Measurements from ENCODE around the gene B3GAT2. TPM values are rescaled to one million over a fixed set of nuclear protein-coding genes. Genes with fewer than 3 reads are reported as not detected.
A peak's percentile ranks its signal among the peaks of the same experiment; 100 is the strongest.

The B3GAT2 gene
- total and polyA plus RNA-seq, 2 of the 13 experiments (the other 11 are each of a cell fraction or from before 2014, with no cell fraction given): 0.01 to 0.02 TPM

GRCh38 chr6:70955441-70956190, 1.2 kb downstream of the B3GAT2 start (continued):
- TF ChIP-seq, protein P1, sequence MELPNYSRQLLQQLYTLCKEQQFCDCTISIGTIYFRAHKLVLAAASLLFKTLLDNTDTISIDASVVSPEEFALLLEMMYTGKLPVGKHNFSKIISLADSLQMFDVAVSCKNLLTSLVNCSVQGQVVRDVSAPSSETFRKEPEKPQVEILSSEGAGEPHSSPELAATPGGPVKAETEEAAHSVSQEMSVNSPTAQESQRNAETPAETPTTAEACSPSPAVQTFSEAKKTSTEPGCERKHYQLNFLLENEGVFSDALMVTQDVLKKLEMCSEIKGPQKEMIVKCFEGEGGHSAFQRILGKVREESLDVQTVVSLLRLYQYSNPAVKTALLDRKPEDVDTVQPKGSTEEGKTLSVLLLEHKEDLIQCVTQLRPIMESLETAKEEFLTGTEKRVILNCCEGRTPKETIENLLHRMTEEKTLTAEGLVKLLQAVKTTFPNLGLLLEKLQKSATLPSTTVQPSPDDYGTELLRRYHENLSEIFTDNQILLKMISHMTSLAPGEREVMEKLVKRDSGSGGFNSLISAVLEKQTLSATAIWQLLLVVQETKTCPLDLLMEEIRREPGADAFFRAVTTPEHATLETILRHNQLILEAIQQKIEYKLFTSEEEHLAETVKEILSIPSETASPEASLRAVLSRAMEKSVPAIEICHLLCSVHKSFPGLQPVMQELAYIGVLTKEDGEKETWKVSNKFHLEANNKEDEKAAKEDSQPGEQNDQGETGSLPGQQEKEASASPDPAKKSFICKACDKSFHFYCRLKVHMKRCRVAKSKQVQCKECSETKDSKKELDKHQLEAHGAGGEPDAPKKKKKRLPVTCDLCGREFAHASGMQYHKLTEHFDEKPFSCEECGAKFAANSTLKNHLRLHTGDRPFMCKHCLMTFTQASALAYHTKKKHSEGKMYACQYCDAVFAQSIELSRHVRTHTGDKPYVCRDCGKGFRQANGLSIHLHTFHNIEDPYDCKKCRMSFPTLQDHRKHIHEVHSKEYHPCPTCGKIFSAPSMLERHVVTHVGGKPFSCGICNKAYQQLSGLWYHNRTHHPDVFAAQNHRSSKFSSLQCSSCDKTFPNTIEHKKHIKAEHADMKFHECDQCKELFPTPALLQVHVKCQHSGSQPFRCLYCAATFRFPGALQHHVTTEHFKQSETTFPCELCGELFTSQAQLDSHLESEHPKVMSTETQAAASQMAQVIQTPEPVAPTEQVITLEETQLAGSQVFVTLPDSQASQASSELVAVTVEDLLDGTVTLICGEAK (IDR thresholded peaks at IDR 0.05): no peak
- TF ChIP-seq, protein P1 (CRISPR knock-in tag; IDR thresholded peaks at IDR 0.05): no peak
- TF ChIP-seq ZNF382 (CRISPR knock-in tag; IDR thresholded peaks at IDR 0.05; ENCODE audit: borderline replicate concordance) (no peak), MIXL1 (CRISPR knock-in tag; IDR thresholded peaks at IDR 0.05) (peak; percentile 53; the same call in 1 of the 2 replicates), MED13 (CRISPR knock-in tag; IDR thresholded peaks at IDR 0.05) (no peak), ETS1 (CRISPR knock-in tag; IDR thresholded peaks at IDR 0.05) (0 out of 2 replicates have a peak, but pooled peaks have one; percentile 72), FUBP1 (CRISPR knock-in tag; IDR thresholded peaks at IDR 0.05; ENCODE audit: borderline replicate concordance) (no peak), ZNF660 (CRISPR knock-in tag; IDR thresholded peaks at IDR 0.05; ENCODE audit: borderline replicate concordance, low read depth) (no peak)
- TF ChIP-seq, protein P2, sequence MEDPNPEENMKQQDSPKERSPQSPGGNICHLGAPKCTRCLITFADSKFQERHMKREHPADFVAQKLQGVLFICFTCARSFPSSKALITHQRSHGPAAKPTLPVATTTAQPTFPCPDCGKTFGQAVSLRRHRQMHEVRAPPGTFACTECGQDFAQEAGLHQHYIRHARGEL (CRISPR knock-in tag; IDR thresholded peaks at IDR 0.05): no peak

Data from HepG2 (cell line).